H7 (cell line): Measurements from ENCODE around the gene IFT88. TPM values are rescaled to one million over a fixed set of nuclear protein-coding genes. Genes with fewer than 3 reads are reported as not detected.
"Not testable (repeated sequence)": the region's sequence is repeated elsewhere in the genome, so short reads cannot be mapped to it uniquely, and the experiment has no call there.

Source experiments
- DNase-seq: peaks from one replicate; pipeline ENCODE4 v3.0.0; 2012
- H3K27me3 ChIP-seq: 2 replicates; pipeline ENCODE4 v1.6.0; 2011; ENCODE audit warnings: mild to moderate bottlenecking, low read length; ENCODE audit not compliant: control insufficient read depth, insufficient read depth
- H3K36me3 ChIP-seq: replicated peaks from 2 replicates; pipeline ENCODE4 v1.5.1; 2011; ENCODE audit warnings: low read length; ENCODE audit not compliant: control insufficient read depth, insufficient read depth
- H3K4me3 ChIP-seq: 2 replicates; pipeline ENCODE4 v1.5.1; 2011; ENCODE audit warnings: low read depth, mild to moderate bottlenecking, control low read depth, low read length, moderate library complexity; ENCODE audit not compliant: insufficient read depth
- total RNA-seq: library from RNA; depleted of rRNA; stranded (reverse); fragments of >200 nt; shearing (Covaris generic); gene quantifications from 2 replicates; pipeline ENCODE4 v1.2.3, GENCODE V29; 2014

The IFT88 gene
- total RNA-seq, 1 experiment from 2014 or later = 2.3 TPM

DNA sequence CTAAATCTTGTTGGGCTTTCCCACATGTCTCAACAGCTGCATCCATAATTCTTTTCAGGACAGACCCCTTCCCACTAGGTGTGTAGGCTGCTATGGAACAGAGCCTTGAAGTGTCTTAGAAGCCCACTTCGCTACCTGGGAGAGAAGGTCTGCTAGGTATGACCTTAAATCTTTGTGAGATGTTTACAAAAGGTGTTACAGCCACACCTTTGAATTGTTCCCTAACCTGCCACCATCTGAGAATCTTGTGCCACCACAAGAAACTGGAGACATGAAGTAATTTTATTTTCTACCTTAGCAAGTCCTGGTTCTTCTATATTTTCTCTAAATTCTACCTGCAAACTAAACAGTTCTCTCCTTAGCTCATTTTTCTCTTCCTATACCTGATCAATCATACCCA is 69.1 kb downstream of the IFT88 start:
- no peak for DNase-seq
- Histone ChIP-seq H3K36me3 (no peaks in the 10 kb centered on the region), H3K4me3 (no peak overlapping the region), H3K27me3 (no peaks in the 10 kb centered on the region)

DNA sequence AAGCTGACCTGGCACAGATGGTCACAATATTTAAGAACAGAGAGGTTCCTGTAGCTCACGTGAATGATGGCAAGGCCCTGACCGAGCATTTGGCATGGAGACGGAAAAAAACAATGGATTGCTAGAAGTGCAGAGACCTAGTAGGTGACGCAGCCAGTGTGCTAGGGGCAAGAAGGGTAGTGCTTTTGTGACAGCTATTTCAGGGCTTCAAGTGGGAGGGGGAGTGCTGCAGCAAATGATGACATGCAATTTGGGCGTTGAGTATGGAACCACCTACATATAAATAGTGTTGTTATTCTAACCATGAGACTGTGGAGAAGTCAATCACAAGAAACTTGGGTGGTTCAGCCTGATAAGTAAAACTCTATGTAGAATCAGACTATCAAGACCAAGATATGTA is 70.9 kb downstream of the IFT88 start:
- H3K4me3 ChIP-seq = no peak overlapping the region
- no peak for DNase-seq
- H3K27me3 ChIP-seq = no peaks in the 10 kb centered on the region
- no peaks in the 10 kb centered on the region for H3K36me3 ChIP-seq

DNA sequence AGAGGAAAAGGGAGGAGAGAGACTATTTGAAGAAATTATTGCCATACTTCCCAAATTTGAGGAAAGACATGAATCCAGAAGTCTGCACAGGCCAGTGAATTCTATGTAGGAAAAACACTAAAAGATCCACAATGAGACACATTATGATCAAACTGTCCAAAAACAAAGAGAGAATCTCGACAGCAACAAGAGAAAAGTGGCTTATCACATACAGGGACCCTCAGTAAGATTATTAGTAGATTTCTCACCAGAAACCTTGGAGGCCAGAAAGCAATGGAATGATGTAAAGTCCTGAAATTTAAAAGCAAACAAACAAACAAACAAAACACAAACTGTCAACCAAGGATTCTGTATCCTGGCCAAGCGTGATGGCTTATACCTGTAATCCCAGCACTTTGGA is 80.8 kb downstream of the IFT88 start:
- Histone ChIP-seq H3K27me3 (no peaks in the 10 kb centered on the region), H3K36me3 (no peaks in the 10 kb centered on the region), H3K4me3 (no peak overlapping the region)
- DNase-seq = no peak

DNA sequence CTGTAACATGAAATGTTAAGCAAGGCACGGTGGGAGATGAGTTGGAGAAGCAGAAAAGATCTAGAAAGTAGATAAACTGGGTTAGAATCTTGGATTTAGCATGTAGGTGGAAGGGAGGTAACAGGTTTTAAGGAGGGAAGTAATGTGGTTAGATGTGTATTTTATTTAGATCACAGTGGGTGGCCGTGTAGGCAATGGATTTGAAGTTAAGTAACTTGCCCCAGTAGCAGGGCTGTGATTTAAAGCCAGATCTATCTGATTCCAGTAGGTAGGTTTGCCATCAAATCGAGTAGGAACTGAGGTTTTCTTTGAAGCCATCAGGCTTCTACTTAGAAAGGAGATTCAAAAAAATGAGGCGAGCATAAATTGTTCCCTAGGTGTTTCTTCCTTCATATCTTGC is 86.0 kb downstream of the IFT88 start:
- H3K27me3 ChIP-seq = no peaks in the 10 kb centered on the region
- H3K36me3 ChIP-seq = no peaks in the 10 kb centered on the region
- no peak for DNase-seq
- no peak overlapping the region for H3K4me3 ChIP-seq

DNA sequence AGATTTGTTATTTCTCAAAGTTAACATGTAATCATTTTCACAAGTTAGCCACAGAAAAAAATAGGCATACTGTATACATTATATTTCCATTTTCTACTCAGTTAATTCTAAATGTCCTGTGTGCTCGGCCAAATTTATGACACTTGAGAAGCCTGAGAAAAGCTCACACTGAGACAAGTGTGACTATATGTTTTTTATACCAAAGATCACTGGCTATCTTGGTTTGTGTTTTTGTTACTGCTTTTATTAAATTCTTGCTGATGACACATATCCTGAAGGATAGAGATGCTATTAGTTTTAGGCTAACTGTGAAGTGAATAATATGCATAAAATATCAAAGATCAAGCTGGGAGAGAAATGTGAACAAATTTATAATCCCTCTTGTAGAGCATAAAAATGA is 87.2 kb downstream of the IFT88 start:
- Histone ChIP-seq H3K4me3 (no peak overlapping the region), H3K36me3 (no peaks in the 10 kb centered on the region), H3K27me3 (no peaks in the 10 kb centered on the region)
- DNase-seq = no peak

DNA sequence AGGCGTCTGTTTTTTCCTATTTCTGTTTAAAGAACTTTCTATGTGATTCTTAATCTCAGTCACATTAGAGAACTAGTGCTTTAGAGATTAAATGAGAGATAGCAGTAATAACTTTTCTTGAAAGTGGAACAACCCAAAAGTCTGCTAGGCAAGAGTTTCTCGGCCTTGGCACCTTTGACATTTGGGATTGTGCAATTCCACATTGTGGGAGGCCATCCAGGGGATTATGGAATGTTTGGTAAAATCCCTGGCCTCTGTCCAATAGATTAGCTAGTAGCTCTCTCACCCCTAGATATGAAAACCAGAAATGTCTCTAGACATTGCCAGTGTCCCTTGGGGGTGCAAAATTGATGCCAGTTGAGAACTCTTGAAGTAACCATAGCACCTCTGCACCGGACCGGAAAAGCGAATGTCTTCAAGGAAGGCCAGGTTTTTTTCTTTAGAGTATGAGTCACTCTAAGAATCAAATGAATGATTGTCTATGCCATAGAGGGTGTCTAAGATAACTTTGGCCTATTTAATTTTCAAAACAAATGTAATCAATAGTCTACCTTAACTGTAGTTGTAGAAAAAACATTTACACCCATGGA is 91.6 kb downstream of the IFT88 start:
- no peak overlapping the region for H3K4me3 ChIP-seq
- H3K36me3 ChIP-seq = no peaks in the 10 kb centered on the region
- no peak for DNase-seq
- no peaks in the 10 kb centered on the region for H3K27me3 ChIP-seq

DNA sequence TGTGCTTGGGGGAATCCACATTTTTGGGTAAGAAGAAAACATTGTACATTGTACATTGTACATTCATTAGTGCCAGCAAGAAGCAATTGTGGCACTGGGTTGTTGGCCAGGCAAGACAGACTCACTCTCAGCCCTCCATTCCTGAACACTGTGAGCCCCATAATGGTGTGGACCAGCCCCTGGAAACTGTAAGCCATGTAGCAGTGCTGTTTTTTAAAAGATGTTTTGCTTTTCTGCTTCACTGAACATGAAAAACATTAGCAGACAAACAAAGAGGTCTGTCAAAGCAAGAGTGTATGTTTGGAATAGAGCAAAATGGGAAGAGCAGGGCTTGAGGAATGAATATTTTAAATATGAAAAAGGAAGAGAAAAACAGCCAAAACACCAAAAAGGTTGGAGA is 97.4 kb downstream of the IFT88 start:
- DNase-seq = no peak
- no peak overlapping the region for H3K4me3 ChIP-seq
- no peaks in the 10 kb centered on the region for H3K36me3 ChIP-seq
- H3K27me3 ChIP-seq = no peaks in the 10 kb centered on the region

DNA sequence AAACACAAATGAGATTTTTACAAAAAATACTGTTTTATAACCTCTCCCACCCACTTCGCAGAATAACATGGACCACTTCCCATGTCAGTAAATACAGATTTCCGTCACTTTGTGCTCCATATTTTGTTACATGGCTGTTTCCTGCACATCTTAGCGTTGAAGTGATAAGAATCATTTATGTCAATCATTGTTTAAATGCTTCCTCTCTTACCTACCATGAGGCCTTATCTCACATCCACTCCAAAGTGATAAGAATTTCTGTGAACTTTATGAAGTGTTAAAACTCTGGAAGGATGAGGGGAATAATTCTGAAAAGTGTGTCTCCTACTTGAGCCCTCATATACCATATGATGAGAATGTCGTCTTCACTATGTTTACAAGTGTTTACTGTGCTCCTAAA is 100.0 kb downstream of the IFT88 start:
- no peak for DNase-seq
- no peaks in the 10 kb centered on the region for H3K36me3 ChIP-seq
- no peaks in the 10 kb centered on the region for H3K27me3 ChIP-seq
- H3K4me3 ChIP-seq = no peak overlapping the region

DNA sequence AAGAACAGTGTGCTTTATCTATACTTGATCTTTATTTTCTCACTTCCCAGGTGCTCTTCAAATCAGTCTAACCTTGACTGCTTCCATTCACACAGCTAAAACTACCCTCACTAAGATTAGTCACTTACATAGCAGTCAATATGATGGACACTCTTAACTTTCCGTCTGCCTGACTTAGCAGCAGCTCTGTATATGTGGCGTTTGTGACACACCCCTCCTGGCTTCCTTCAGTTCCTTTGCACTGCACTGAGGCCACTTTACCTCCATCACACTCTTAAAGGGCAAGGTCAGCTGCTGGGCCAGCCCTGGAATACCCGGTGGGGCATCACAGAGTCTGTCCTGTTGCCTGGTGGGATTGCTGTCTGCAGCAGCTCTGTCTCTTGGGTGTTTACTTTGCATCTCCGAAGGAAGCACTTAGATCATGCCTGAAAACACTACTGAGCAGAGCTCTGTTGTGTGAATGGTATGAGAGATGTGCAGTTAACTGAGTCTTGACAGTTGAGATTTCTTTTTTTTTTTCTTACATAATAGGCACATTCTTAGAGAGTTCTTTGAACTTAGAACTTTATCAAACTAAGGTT is 101.0 kb downstream of the IFT88 start:
- no peak for DNase-seq
- no peaks in the 10 kb centered on the region for H3K27me3 ChIP-seq
- no peaks in the 10 kb centered on the region for H3K36me3 ChIP-seq
- no peak overlapping the region for H3K4me3 ChIP-seq

DNA sequence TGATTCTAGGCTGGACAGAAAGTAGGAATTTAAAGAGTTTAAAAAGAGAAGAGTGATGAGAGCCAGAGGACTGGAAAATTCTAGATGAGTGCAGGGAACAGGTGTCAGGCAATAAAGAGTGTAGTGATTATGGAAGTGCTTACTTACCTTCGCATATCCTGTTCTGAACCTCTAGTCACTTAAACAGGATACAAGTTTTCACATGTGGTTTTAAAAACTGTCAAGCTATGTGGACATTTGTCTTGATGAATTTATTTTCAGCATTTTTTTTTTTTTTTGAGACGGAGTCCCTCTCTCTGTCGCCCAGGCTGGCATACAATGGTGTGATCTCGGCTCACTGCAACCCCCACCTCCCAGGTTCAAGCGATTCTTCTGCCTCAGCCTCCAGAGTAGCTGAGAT is 102.2 kb downstream of the IFT88 start:
- H3K36me3 ChIP-seq = no peaks in the 10 kb centered on the region
- H3K4me3 ChIP-seq = no peak overlapping the region
- DNase-seq = no peak
- H3K27me3 ChIP-seq = no peaks in the 10 kb centered on the region

DNA sequence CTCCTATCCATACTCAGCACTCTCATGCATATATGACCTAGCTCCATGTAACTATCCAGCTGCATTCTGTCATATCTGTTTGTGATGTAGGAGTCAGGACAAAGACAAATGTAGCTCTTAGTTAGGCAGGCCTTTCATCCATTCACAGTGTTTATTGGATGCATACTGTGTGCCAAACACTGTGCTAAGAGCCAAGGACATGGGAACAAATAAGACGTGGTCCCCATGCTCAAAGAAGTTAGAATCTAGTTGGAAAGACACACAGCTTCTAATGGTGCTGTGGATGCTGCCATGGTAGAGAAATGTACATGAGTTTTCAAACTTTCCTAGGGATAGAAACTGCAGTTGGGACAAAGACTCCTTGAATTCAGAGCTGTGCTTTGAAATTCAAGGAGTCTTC is 104.8 kb downstream of the IFT88 start:
- DNase-seq = no peak
- H3K4me3 ChIP-seq = no peak overlapping the region
- no peaks in the 10 kb centered on the region for H3K27me3 ChIP-seq
- no peaks in the 10 kb centered on the region for H3K36me3 ChIP-seq

DNA sequence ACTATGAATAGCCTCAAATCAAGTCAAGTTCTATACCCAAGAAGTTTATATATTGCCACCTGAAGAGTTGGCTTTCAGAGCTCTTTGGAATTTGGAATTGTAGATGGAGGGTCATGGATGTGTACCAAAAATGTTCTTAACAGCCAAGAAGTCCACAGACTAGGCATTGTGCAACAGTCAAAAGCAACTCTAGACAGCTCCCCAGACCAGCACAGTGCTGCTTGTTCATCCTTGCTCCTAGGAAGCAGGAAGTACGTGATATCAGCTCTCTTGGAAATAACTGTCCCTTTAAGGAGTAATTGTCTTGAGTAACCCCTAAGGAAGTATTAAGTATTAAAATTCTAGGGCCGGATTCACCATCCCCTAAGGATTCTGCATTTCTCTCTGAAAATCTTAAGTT is 105.8 kb downstream of the IFT88 start:
- Histone ChIP-seq H3K36me3 (no peaks in the 10 kb centered on the region), H3K4me3 (no peak overlapping the region)

DNA sequence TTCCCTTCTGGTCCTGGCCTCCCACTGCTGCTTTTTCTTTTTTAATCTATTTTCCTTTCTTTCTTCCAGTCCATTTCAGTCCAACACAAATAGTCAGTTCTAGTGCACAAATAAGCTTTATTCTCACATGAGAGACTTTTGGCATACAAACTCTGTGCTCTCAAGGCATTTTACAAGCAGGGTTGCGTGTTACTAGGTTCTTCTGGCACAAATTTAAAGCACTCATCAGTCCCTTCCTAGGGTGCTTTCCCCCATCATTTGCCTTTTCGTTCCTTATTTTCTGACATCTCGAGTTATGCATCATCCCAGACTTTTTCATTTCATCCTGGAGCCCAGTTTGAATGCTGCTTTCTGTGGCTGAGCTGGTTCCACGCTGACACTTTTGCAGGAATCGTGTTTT is 106.8 kb downstream of the IFT88 start:
- Histone ChIP-seq H3K36me3 (no peaks in the 10 kb centered on the region), H3K4me3 (no peak overlapping the region), H3K27me3 (no peaks in the 10 kb centered on the region)
- DNase-seq = no peak

More for the DNA sequence above, 105.8 kb downstream of the IFT88 start:
- no peaks in the 10 kb centered on the region for H3K27me3 ChIP-seq
- no peak for DNase-seq

DNA sequence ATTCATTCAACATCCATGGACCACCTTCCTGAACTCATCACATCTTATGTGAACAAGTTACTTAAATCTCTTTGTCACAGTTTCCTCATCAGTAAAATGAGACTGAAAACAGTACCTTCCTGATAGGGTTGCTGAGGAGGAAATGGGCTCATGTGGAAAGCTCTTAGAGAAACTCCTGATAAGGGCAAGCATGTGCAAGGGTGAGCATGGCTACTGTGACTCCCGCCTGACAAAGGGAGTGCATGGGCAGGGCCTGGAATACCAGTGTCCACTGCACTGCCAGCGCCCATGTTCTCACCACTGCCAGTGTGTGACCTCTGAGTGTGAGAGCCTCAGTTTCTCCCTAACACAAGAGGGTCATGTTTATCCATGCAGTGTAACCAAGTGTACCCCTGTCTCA is 109.3 kb downstream of the IFT88 start:
- H3K4me3 ChIP-seq = no peak overlapping the region
- no peak for DNase-seq
- no peaks in the 10 kb centered on the region for H3K27me3 ChIP-seq
- no peaks in the 10 kb centered on the region for H3K36me3 ChIP-seq

DNA sequence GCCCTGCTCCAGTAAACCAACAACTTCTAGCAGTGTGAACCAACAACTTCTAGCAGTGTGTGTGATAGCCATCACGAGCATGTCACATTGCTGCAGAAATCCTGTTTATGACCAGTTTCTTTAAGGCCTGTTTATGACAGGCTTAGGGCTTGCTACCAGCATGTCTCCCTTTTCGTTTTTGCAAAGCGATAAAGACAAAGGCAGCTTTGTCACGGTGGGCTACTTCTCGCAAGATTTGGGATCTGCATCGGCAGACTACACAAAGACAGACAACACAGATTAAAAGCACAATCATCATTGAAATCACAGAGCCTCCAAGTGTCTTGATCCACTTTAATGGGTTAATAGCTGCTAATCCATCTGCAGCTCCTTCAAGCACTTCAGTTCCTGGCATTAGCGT is 111.6 kb downstream of the IFT88 start:
- not testable (repeated sequence) for H3K27me3 ChIP-seq, H3K4me3 ChIP-seq, DNase-seq, H3K36me3 ChIP-seq

DNA sequence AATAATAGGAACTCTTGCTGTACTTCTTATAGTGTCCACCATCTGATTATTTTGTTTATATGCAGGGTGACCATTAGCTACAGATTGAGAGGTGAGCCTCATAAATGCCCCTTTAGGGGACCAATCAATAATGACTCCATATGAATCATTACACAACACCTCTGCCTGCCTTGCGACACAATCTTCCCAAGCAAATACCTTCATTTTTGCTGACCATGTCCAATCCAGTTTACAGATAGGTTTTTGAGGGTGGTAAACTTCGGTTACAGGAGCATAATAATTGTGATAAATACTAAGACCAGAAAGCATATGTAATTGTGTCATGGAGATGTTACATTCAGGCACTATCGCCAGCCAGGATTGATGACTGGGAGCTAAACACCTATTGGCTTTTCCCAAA is 112.9 kb downstream of the IFT88 start:
- no peaks in the 10 kb centered on the region for H3K36me3 ChIP-seq
- no peak for DNase-seq
- H3K4me3 ChIP-seq = no peak overlapping the region
- no peaks in the 10 kb centered on the region for H3K27me3 ChIP-seq
